GM12878 (cell line): ENCODE data around the gene THSD8. TPM values are rescaled to one million over a fixed set of nuclear protein-coding genes. Genes with fewer than 3 reads are reported as not detected.
A peak's percentile ranks its signal among the peaks of the same experiment; 100 is the strongest.

ENCODE experiments used
- NBN ChIP-seq: fragments of 450-650 bp; IDR thresholded peaks from 2 replicates; pipeline ENCODE4 v1.6.1; 2016
- POLR2AphosphoS5 ChIP-seq: IDR thresholded peaks from 2 replicates; pipeline ENCODE4 v1.6.1; 2011; ENCODE audit warnings: mild to moderate bottlenecking, low read length, inconsistent platforms
- SMAD5 ChIP-seq: IDR thresholded peaks from 2 replicates; pipeline ENCODE4 v1.6.1; 2016; ENCODE audit warnings: antibody characterized with exemption, low read depth
- polyA plus RNA-seq, 11 experiments: library from polyadenylated mRNA; depleted of rRNA in 4 of 11; unstranded in 6 of 11; stranded (reverse) in 5 of 11; fragments of >200 nt; fragmentation: Nextera tagmentation in 4 of 11; fragmentation: Illumina TruSeq in 1 of 11; extraction: Ambion mirVana in 4 of 11; extraction: Trizol in 1 of 11; gene quantifications; 1 replicate in 1 of 11; 2 replicates in 10 of 11; pipeline versions ENCODE4 v1.2.1 to v1.2.3, GENCODE V29; 2011 to 2016; ENCODE audit warnings: inconsistent platforms in 2 of 11, missing spikeins in 2 of 11, low read depth in 1 of 11
- total RNA-seq, 4 experiments: library from RNA; depleted of rRNA in 3 of 4; stranded (reverse); fragments of >200 nt in 3 of 4; fragmentation: Illumina TruSeq in 1 of 4; extraction: Trizol in 1 of 4; gene quantifications; 2 replicates each; pipeline versions ENCODE4 v1.2.1 to v1.2.3, GENCODE V29; 2013 to 2021
- TF ChIP-seq, protein P1 (sequence below): fragments of 450-650 bp; IDR thresholded peaks from 2 replicates; pipeline ENCODE4 v1.6.1; 2018; ENCODE audit warnings: borderline replicate concordance, mild to moderate bottlenecking; ENCODE audit not compliant: partially characterized antibody
- TF ChIP-seq, protein P2 (sequence below): IDR thresholded peaks from 2 replicates; pipeline ENCODE4 v1.6.1; 2012; ENCODE audit warnings: low read depth, low read length, improper control_type of control experiment
- TF ChIP-seq, protein P3 (sequence below): fragments of 450-650 bp; IDR thresholded peaks from 2 replicates; pipeline ENCODE4 v1.6.1; 2017; ENCODE audit warnings: low read depth, mild to moderate bottlenecking, moderate library complexity

THSD8 gene
- total and polyA plus RNA-seq, 10 of the 15 experiments (the other 5 are each of a cell fraction or from before 2014, with no cell fraction given), result 0.24 to 32.3 (median 21.3) TPM; not detected in 2

DNA sequence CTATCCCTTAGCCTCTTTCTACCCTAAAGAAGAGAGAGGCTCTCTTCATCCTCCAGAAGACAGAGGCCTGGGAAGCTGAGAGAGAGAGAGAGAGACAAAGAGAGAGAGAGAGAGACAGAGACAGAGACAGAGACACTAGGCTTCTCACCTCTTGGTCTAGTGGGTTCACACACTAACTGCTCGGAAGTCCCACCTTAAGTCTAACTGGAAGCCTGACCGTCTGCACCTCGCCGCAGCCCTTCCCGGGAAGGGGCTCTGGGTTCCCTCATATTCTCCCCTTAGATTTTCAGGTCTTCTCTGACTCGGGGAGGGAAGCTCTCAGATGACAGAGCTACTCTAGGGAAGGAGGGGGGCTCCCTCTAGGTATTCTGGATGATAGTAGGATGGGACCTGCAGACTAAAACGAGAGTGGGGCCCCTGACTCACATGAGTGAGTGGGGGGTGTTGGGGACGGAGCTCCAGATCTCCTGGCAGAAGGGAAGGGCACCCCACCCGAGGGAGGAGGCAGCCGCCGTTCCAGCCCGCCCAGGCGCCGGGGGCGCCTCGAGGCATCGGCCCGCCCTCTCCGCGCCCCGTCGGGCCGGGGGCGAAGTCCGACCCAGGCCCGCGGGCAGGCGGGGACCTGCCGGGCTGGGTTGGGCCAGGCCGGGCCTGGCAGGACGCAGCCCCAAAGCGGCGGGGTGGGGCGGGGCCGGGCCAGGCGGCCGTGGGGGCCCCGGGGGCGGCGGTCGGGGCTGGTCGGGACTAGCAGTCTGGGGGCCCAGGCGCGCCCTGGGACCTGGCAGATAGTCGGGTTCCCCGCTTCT is 12.6 kb upstream of the THSD8 start (continued):
- TF ChIP-seq, protein P1, sequence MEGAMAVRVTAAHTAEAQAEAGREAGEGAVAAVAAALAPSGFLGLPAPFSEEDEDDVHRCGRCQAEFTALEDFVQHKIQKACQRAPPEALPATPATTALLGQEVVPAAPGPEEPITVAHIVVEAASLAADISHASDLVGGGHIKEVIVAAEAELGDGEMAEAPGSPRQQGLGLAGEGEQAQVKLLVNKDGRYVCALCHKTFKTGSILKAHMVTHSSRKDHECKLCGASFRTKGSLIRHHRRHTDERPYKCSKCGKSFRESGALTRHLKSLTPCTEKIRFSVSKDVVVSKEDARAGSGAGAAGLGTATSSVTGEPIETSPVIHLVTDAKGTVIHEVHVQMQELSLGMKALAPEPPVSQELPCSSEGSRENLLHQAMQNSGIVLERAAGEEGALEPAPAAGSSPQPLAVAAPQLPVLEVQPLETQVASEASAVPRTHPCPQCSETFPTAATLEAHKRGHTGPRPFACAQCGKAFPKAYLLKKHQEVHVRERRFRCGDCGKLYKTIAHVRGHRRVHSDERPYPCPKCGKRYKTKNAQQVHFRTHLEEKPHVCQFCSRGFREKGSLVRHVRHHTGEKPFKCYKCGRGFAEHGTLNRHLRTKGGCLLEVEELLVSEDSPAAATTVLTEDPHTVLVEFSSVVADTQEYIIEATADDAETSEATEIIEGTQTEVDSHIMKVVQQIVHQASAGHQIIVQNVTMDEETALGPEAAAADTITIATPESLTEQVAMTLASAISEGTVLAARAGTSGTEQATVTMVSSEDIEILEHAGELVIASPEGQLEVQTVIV, result no peak
- TF ChIP-seq POLR2AphosphoS5 (peak; percentile 28), NBN (peak; percentile 90; the same call in 1 of the 2 replicates), SMAD5 (peak; percentile 67; the same call in 1 of the 2 replicates)
- TF ChIP-seq, protein P2, sequence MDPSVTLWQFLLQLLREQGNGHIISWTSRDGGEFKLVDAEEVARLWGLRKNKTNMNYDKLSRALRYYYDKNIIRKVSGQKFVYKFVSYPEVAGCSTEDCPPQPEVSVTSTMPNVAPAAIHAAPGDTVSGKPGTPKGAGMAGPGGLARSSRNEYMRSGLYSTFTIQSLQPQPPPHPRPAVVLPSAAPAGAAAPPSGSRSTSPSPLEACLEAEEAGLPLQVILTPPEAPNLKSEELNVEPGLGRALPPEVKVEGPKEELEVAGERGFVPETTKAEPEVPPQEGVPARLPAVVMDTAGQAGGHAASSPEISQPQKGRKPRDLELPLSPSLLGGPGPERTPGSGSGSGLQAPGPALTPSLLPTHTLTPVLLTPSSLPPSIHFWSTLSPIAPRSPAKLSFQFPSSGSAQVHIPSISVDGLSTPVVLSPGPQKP, result 0 out of 2 replicates have a peak, but pooled peaks have one; percentile 30
- TF ChIP-seq, protein P3, sequence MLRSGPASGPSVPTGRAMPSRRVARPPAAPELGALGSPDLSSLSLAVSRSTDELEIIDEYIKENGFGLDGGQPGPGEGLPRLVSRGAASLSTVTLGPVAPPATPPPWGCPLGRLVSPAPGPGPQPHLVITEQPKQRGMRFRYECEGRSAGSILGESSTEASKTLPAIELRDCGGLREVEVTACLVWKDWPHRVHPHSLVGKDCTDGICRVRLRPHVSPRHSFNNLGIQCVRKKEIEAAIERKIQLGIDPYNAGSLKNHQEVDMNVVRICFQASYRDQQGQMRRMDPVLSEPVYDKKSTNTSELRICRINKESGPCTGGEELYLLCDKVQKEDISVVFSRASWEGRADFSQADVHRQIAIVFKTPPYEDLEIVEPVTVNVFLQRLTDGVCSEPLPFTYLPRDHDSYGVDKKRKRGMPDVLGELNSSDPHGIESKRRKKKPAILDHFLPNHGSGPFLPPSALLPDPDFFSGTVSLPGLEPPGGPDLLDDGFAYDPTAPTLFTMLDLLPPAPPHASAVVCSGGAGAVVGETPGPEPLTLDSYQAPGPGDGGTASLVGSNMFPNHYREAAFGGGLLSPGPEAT, result peak; percentile 4; the same call in 1 of the 2 replicates
- TF ChIP-seq, all 136 proteins: peak for 22
